GM18502 (cell line): ENCODE results near the gene KSR2.

Experiments used
- ATAC-seq: cut with Tn5 transposase; IDR thresholded peaks from one replicate; pipeline ENCODE4 v1.9.1; 2021; ENCODE audit warnings: mild to moderate bottlenecking; ENCODE audit not compliant: unreplicated experiment, poor library complexity

The KSR2 gene

DNA sequence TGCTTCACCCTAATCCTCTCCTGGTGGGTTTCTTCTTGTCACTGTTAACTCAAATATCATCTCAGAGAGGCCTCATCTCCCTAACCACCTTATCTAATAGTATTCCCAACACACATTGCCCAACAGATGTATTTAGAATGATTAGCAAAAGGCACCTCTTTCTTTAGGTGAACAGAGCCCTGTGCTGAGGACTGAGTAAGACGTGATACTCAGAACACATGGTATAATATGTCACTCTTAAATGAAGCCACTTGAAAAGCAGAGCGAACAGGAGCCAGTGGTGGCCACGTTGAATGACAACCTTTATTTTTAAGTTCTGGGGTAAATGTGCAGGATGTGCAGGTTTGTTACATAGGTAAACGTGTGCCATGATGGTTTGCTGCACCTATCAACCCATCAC, 1.5 kb upstream of the KSR2 start:
- no peak for ATAC-seq

DNA sequence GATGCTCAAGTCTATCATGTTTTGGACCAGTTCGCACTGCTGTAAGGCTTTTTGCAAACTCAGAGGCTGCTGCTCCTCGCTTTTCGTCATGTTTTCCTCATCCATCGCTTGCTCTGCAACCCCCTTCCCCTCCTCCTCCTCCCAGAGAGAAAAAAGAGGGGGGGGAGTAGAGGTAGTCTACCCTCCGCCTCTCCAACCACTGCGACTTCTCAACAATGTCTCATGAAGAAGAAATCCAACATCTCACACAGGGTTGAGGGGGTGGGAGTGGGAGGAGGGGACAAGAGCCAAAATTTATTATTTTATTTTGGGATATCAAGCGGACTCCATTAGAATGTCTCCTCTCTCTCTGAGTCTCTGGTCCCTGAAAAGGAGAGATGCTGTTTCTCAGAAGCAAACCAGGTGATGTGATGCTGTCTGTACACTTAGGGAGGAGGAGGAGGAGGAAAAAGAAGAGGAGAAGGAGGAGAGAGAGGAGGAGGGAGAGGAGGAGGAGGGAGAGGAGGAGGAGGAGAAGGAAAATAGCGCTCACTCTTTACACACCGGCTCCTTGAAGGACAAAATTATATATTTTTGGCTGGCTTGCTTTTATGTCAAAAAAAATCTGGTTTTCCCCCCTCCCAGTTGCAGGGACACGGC, 520 bp downstream of the KSR2 start:
- ATAC-seq, result no peak

DNA sequence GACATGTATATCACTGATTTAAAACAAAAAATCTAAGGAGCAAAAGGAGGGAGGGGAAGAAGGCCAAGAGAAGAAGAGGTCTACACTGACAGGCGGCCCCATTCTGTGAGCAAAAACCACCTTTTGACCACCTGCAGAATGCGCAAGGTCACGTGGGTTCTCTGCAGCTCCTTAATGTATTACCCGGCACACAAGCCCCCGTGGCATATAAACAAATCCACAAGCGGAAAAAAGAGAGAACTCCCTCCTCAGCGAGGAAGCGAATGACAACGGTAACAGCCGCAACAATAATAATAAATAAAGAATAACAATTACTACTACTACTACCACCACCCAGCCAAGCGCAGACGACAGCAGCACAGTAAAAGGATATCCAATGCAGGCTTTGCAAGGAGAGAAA, 1.3 kb downstream of the KSR2 start:
- no peak for ATAC-seq

DNA sequence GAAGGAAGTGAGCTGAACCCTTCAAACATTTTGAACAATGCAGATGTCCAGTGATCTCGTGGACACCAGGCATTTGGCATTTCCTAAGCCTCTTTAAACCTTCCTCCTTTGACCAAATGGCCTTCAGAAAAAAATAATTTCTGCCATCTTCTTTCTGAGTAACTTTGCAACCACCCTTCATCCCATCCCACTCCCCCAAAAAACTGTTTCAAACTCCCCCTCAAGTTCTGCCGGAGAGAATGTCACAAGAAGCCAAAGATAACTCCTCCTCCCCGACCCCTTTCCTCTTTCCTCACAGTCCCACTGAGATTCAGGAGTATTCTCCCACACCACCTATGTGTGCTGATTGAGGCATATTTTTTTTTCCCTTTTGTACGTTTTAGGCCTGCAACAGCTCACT, 1.7 kb downstream of the KSR2 start:
- no peak for ATAC-seq

DNA sequence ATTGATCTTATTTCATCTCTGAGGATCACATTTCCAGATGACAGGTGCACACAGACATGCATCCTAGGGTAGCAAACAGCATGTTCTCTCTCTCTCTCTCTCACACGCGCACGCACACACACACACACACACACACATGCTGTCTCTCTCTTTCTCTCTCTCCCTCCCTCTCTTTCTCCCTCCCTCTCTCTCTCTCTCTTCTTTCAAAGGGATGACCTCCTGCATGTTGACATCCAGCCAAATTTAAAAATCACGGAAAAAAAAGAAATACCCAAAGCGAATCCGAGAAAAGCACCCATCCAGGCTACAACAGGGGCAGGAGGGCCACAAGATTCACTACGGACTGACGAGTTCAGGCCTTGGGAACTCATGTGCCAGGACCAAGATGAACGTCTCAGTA, 2.3 kb downstream of the KSR2 start:
- ATAC-seq, result no peak

DNA sequence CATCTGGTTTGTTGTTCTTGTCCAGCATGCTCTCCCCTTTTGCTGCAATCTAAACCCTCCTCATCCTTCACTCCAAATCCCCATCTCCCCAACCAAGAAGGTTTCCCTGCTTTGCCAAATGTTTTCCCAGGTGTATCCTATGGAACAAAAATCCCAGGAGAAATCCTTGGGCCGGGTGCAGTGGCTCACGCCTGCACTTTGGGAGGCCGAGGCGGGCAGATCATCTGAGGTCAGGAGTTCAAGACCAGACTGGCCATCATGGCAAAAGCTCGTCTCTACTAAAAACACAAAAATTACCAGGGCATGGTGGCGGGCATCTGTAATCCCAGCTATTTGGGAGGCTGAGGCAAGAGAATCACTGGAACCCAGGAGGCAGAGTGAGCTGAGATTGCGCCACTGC, 5.0 kb downstream of the KSR2 start:
- no peak for ATAC-seq

DNA sequence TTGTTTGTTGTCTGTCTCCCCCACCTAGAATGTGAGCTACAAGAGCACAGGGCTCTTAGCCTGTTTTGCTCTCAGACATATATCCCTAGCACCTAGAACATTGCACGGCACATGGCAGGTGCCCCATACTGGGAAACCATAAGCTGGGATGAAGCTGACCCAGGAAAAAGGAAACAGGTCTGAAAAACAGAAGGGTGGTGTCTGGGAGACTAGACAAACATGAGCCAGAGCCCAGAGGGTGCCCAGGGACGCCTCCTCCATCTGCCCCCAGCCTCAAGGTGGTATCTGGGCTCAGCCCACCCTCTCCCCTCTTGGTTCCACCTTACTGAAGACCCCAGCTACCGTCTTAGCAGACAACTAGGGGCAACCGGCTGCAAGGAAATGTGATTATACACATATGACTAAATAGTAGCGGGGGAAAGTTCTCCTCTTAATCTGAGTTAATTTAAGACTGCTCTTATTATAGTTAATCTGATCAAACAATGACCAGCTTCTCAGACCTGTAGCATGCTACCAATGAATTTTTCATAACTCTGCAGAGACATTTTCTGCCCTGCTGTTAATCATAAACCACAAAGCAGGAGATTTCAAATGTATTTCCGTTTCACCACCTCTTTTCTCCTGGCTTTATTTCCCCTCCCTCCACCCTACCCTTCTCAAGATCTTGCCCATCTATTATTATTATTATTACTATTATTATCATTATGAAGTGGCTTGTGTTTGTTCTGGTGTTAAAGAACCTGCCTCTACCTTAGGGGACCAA, 31.9 kb downstream of the KSR2 start:
- ATAC-seq, result no peak

DNA sequence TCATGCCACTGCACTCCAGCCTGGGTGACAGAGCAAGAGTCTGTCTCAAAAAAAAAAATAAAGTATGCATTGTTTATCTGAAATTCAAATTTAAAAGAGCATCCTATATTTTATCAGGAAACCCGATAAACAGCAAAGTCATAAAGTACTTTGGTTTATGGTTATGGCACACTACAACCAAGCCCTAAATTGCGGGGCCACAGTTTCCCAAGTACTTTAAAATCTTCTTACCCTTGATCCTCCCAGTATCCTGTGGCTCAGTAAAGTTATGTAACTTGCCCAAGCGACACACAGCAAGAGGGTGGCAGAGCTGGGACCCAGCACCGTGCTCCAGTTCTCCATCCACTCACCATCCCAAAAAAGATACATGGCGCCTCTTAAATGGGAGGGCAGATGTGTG, 35.2 kb downstream of the KSR2 start:
- no peak for ATAC-seq

DNA sequence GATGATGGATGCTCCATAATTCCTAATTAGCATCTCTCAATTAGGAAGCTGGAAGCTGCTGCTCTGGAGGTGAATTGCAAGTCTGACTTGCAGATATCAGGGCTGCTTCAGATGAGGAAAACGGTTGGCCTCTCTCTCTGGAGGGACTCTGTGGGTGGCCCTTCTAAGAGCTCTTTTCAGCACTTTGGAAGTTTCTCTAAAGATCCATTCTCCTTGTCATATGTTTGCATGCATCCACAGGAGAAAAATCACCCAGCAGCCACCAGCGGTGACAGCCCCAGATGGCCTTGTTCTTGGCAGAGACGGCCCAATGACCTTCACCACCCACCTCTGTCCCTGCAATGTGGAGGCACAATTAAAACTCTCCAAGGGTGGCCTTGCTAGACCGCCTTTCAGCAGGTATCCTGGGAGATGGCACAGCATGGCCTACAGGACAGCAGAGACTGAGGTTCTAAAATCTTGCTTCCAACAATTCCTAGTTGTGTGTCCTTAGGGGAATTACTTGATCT, 42.3 kb downstream of the KSR2 start:
- no peak for ATAC-seq

DNA sequence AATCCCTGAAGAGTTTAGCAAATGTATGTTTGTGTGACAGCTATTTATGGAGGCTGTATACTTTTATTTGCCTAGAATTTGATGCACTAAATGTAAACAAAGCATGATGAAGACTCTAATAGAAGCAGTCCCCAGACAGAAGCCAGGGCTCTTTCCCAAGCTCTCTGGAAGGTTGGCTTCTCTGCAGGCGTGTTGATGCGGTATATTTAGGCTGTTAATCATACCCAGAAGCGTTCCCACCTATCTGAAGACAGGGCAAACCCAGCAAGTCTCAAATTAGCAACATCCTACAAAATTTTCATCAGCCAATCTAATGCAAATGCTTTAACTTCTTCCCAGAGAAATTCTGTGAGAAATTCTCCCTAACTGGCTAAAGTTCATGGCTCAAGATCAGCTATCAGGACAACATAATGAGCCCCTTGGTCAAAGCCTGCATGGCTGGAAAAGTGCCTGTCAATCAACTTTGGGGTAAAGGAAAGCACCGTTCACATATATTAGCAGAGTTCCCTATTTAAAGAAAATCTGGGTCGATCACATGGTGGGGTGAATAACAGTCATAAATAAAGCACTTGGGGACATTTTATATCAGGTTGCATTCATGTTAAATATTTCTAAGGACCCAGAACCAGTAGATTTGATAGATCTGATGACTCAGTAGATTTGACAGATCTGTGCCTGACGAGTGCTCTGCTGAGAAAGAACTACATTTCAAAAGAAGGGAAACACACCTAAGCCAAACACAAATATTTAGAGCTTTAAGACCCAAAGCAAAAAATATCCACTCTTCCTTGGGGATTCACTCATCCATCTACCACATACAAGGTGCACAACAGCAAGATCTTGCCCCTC, 46.6 kb downstream of the KSR2 start:
- ATAC-seq, result no peak

DNA sequence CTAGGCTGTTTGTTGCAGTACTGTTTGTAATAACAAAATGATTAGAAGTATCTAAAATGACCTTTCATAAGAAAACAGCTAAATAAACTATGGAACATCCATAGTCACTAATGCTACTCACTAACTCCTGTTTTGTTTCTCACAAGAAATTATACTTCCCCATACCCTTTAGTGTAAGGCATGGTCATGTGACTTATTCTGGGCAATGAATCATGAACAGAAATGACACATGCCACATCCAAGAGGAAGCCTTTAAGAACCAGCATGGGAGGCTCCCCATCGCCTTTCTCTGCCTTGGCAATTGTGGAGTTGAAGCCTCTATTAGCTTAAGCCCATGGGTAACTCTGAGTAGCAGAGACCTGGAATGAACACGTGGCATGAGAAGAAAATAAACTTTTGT, 49.3 kb downstream of the KSR2 start:
- ATAC-seq, result no peak

DNA sequence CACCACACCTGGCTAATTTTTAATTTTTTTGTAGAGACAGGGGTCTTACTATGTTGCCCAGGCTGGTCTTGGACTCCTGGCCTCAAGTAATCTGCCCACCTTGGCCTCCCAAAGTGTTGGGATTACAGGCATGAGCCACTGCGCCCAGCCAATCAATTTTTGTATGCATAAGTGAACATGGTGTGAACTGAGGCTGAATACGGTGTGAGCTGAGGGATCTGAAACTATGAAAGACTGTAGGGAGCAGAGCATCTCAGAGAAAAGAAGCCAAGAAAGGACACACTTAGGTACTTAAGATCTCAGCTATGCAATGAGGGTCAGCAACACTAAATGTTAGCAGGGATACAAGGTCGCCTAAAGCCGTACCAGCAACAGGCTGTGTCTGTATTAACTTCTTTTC, 54.1 kb downstream of the KSR2 start:
- ATAC-seq, result no peak

DNA sequence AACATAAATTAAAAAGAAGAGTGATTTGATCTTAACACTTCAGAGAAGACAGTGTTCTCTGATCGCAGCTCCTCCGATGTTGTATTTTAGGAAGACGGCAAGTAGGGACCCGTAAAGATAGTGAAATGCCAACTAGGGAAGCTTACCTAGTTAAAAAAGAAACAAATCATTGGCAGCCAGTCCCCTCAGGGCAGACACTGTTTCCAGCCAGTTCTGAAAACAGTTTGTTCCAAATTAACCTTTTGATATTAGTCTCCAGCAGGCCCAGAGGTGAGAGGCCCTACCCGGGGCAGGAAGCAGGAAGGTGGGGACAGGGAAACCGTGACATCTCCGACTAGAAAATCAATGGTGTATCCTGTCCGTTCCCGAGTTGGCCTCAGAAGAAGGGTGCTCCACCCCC, 56.0 kb downstream of the KSR2 start:
- no peak for ATAC-seq

DNA sequence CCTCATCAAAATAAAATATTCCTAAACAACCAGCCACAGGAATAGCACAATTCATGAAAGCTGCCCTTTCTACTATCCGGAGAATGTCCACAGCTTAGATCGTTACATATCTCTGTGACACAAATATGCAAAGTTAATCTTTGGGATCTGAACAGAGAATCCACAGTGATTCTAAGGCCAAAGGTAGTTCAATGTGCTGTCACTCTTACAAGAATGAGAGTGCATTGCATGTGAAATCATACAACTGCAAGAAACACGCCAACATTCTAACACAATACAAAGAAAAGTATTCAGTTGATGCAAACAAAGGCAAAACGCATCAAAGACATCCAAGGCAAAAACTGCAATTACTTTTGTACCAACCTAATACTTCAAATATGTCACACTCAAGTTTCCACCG, 60.4 kb downstream of the KSR2 start:
- no peak for ATAC-seq

DNA sequence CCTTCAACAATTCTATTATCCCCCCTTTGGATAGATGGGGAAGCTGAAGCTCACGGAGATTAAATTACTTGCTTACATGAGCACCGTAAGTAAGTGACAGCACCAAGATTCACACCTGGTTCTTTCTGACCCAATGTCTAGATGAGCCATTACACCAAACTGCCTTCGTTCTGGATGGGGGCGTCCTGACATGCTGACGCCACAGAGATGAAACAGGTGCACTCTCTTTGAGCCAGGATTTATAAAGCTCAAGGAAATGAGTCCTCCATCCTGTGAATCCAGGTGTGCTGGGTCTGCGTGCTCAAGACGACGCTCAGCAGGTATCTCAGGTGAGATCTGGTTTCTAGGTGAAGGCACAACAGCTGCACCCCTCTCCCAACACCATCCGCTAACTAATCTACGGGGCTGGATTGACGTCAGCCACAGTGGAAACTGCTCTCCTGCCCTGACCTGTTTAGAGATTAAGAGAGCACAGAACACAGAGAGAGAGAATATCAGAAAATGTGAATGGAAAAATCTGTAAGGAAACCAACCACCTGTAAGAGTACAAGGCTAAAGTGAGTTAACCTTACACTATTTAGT, 61.6 kb downstream of the KSR2 start:
- no peak for ATAC-seq

DNA sequence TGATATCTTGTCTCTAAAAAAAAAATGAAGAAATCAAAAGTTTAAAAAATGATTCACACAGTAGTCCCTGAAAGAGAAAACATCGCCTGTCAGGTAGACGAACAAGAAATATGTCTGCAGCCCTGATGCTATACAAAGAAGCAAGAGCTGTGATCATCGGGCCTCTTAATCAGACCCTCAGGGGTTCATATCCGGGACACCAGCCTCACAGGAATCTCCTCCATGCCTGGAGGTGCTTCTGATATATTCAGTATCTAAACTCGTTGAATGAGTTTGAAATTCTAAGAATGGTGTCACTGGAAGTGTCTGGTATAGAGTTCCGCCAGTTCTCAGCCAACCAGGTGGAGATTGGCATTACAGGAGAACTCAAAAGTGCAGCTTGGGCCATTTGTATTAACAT, 64.7 kb downstream of the KSR2 start:
- ATAC-seq, result no peak

DNA sequence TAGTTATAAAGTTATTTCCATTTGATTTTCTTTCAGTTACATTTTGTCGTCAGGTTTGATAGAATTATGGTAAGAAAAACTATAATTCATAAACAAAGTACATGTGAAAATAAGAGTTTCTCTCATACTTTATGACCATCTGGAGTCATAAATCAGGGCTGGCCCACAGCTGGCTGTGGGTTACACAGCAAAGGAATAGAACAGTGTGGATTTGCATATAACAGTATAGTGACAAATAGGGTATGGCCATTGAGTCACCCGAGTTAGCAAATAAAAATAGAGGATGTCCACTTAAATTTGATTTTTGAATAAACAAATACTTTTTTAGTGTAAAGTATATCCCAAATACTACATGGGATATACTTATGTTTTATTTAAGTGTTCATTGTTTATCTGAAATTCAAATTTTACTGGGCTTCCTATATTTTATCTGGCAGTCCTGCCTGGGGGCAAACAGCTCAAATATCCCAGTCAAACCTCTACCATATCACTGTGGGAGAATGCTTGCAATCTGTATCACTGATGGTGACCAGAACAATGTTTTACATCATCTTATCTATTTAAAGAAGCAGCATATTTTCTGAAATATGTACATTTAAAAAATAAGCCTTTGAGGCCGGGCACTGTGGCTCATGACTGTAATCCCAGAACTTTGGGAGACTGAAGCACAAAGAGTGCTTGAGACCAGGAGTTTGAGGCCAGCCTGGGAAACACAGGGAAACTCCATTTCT, 65.5 kb downstream of the KSR2 start:
- no peak for ATAC-seq

DNA sequence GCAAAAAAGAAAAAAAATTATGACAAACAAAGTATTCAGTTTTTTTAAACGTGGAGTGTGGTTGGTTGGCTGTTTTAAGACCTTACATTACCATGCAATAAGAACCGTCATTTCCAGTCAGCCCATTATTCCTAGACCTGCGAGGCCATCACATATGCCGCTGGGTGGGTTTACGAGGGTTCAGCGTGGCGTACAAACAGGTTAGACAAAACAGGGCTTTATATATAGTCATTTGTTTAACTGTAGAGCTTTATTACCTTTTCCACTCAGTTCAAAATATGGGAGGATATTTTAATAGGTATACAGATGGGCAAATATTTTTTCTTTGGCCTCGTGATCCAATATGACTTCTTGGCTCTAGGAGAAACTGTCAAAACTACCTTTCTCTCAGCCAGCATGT, 67.2 kb downstream of the KSR2 start:
- no peak for ATAC-seq

DNA sequence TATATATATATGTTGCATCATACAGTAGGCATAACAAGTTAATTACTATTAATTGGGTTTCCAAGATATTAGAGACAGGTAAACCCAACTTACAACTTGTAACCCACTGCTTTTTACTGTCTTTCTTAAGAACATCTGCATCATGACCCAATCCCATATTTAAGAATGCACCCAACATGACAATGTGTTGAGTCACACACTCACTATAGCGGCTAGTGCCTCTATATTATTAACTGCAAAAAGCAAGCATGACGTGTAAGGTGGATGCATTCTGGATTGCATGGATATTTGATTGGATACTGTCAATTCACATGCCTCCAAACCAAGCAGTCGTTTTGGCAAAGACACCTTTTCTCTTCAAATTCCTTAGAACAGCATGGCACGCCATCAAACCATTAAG, 68.2 kb downstream of the KSR2 start:
- ATAC-seq, result no peak
